CD4-positive, alpha-beta T cell (primary cell): Measurements from ENCODE around the gene CCDC178. TPM values are rescaled to one million over a fixed set of nuclear protein-coding genes. Genes with fewer than 3 reads are reported as not detected.

Experiments
- ATAC-seq: fragments of 200-7000 bp; cut with Tn5 transposase; one replicate; pipeline ENCODE4 v1.10.0; 2022; ENCODE audit warnings: mild to moderate bottlenecking; ENCODE audit not compliant: poor library complexity
- CTCF ChIA-PET: fragments of 350-600 bp; sonication (Branson Sonifier 250); formaldehyde crosslinking; loops from one replicate; lab custom pipeline; 2021; ENCODE audit warnings: antibody characterized with exemption, inconsistent platforms; lab: Charles Lee
- POLR2A ChIA-PET: fragments of 350-600 bp; sonication (Branson Sonifier 250); formaldehyde crosslinking; loops from one replicate; lab custom pipeline; 2021; ENCODE audit warnings: antibody characterized with exemption, inconsistent platforms; lab: Charles Lee
- DNase-seq, 14 experiments: peaks; one replicate each; pipeline ENCODE4 v3.0.0-alpha.2; 2013 to 2020; ENCODE audit warnings: mixed read lengths in 2 of 14
- H3K27ac ChIP-seq, 2 donors: one replicate each; pipeline versions ENCODE4 v1.5.1 to v1.7.0; 2013; ENCODE audit warnings: low read length in 2 of 2, low read depth in 1 of 2, mild to moderate bottlenecking in 1 of 2
- H3K27me3 ChIP-seq, 2 experiments: 1 replicate in 1 of 2; 2 replicates in 1 of 2; pipeline versions ENCODE4 v1.6.1 to v1.7.0; 2013; ENCODE audit warnings: low read length in 2 of 2, control low read depth in 1 of 2, mild to moderate bottlenecking in 1 of 2, moderate library complexity in 1 of 2; ENCODE audit not compliant: insufficient read depth in 2 of 2, control insufficient read depth in 1 of 2
- H3K36me3 ChIP-seq: one replicate; pipeline ENCODE4 v1.6.1; 2013; ENCODE audit warnings: low read length, control low read depth; ENCODE audit not compliant: insufficient read depth
- H3K4me1 ChIP-seq: one replicate; pipeline ENCODE4 v1.6.1; 2013; ENCODE audit warnings: low read length, control low read depth; ENCODE audit not compliant: insufficient read depth
- H3K4me3 ChIP-seq: one replicate; pipeline ENCODE4 v1.5.1; 2013; ENCODE audit warnings: mild to moderate bottlenecking, low read length, moderate library complexity
- H3K9me3 ChIP-seq, 2 experiments: 1 replicate in 1 of 2; 2 replicates in 1 of 2; pipeline versions ENCODE4 v1.6.1 to v1.7.0; 2013; ENCODE audit warnings: low read length in 2 of 2, mild to moderate bottlenecking in 2 of 2, control low read depth in 1 of 2, moderate library complexity in 1 of 2; ENCODE audit not compliant: control insufficient read depth in 1 of 2, insufficient read depth in 1 of 2
- H3K27ac Mint-ChIP-seq: one replicate; pipeline ENCODE4 v1.8.0; 2020; ENCODE audit warnings: mixed read lengths
- H3K27me3 Mint-ChIP-seq: one replicate; pipeline ENCODE4 v1.8.0; 2021; ENCODE audit warnings: mixed read lengths
- H3K36me3 Mint-ChIP-seq: one replicate; pipeline ENCODE4 v1.8.0; 2021; ENCODE audit warnings: low read depth, mixed read lengths
- H3K4me1 Mint-ChIP-seq: one replicate; pipeline ENCODE4 v1.8.0; 2021; ENCODE audit warnings: low read depth, mixed read lengths
- H3K4me3 Mint-ChIP-seq: one replicate; pipeline ENCODE4 v1.8.0; 2020; ENCODE audit warnings: mild to moderate bottlenecking, mixed read lengths
- H3K9me3 Mint-ChIP-seq: one replicate; pipeline ENCODE4 v1.8.0; 2020; ENCODE audit warnings: mixed read lengths
- CTCF ChIP-seq: fragments of 200-600 bp; IDR thresholded peaks from one replicate; pipeline ENCODE4 v1.8.0; 2022; ENCODE audit warnings: antibody characterized with exemption, mild to moderate bottlenecking
- intact Hi-C, 2 experiments: fragments of 100-400 bp; cut with DNase I in 1 of 2; cut with micrococcal nuclease in 1 of 2; formaldehyde crosslinking; loops; one replicate each; pipeline versions ENCODE4 v1.15.1 to v1.9.0; 2023 to 2025; cut with DNase I, micrococcal nuclease
- total RNA-seq, 174 experiments: library from RNA in 2 of 174; stranded (reverse) in 2 of 174; gene quantifications; one replicate each; pipeline ENCODE4 v1.2.3 and lab custom pipeline; 2021 to 2026

CCDC178 gene
- total RNA-seq, 2 experiments from 2014 or later = not detected

- intact Hi-C loops = no loop called here
- no peaks in the 10 kb centered on the region for H3K27me3 Mint-ChIP-seq
- Histone ChIP-seq H3K4me1 (no peaks in the 10 kb centered on the region), H3K4me3 (no peak overlapping the region), H3K27me3 (no peaks in the 10 kb centered on the region), H3K27ac (no peak overlapping the region), H3K36me3 (no peaks in the 10 kb centered on the region), H3K9me3 (no peaks in the 10 kb centered on the region)
- CTCF ChIA-PET = no interaction called here
- peaks cover 2% of the 10 kb centered on the region for H3K9me3 Mint-ChIP-seq
- H3K27ac Mint-ChIP-seq = no peak overlapping the region
- no peaks in the 10 kb centered on the region for H3K36me3 Mint-ChIP-seq
- TF ChIP-seq CTCF = no peak
- DNase-seq = no peak
- no peak overlapping the region for H3K4me3 Mint-ChIP-seq
- no peaks in the 10 kb centered on the region for H3K4me1 Mint-ChIP-seq
- ATAC-seq = no peak
- POLR2A ChIA-PET = no interaction called here
Measured at GRCh38 chr18:33034212-33034611, 406.3 kb downstream of the CCDC178 start.

- H3K27me3 Mint-ChIP-seq = no peaks in the 10 kb centered on the region
- no peaks in the 10 kb centered on the region for H3K36me3 ChIP-seq
- no peak overlapping the region for H3K4me3 ChIP-seq
- H3K4me1 ChIP-seq = no peaks in the 10 kb centered on the region
- ChIA-PET POLR2A (no interaction called here), CTCF (no interaction called here)
- no peak overlapping the region for H3K4me3 Mint-ChIP-seq
- ATAC-seq = no peak
- no peak overlapping the region for H3K27ac Mint-ChIP-seq
- TF ChIP-seq CTCF = no peak
- peaks cover 11% of the 10 kb centered on the region for H3K9me3 Mint-ChIP-seq
- no peaks in the 10 kb centered on the region for H3K36me3 Mint-ChIP-seq
- H3K27me3 ChIP-seq = no peaks in the 10 kb centered on the region
- H3K9me3 ChIP-seq = no peaks in the 10 kb centered on the region
- intact Hi-C loops = no loop called here
- H3K27ac ChIP-seq = no peak overlapping the region
- no peak for DNase-seq
- H3K4me1 Mint-ChIP-seq = no peaks in the 10 kb centered on the region
Measured at GRCh38 chr18:33022370-33022769, 418.2 kb downstream of the CCDC178 start.

- intact Hi-C loops = no loop called here
- CTCF ChIA-PET = no interaction called here
- no peaks in the 10 kb centered on the region for H3K4me1 Mint-ChIP-seq
- H3K4me3 Mint-ChIP-seq = no peak overlapping the region
- no peak overlapping the region for H3K27ac ChIP-seq
- POLR2A ChIA-PET = no interaction called here
- H3K4me1 ChIP-seq = no peaks in the 10 kb centered on the region
- peaks cover 0 to 3% of the 10 kb centered on the region in 2 experiments for H3K9me3 ChIP-seq
- H3K27me3 ChIP-seq = no peaks in the 10 kb centered on the region
- ATAC-seq (no peak), DNase-seq (no peak)
- no peaks in the 10 kb centered on the region for H3K36me3 Mint-ChIP-seq
- peaks cover 11% of the 10 kb centered on the region for H3K9me3 Mint-ChIP-seq
- H3K36me3 ChIP-seq = no peaks in the 10 kb centered on the region
- no peak overlapping the region for H3K4me3 ChIP-seq
- H3K27ac Mint-ChIP-seq = no peak overlapping the region
- TF ChIP-seq CTCF = no peak
- no peaks in the 10 kb centered on the region for H3K27me3 Mint-ChIP-seq
Measured at GRCh38 chr18:33020877-33021276, 419.6 kb downstream of the CCDC178 start.
